PC-3 (cell line): ENCODE results near the gene CLCN4. TPM values are rescaled to one million over a fixed set of nuclear protein-coding genes. Genes with fewer than 3 reads are reported as not detected.

Source experiments
- ATAC-seq: fragments of 200-7000 bp; cut with Tn5 transposase; 2 replicates; pipeline ENCODE4 v1.9.1; 2020; ENCODE audit warnings: mild to moderate bottlenecking, moderate library complexity
- BruUV-seq: library from RNA; stranded (reverse); fragments of 400-500 nt; replicated peaks from 2 replicates; lab custom pipeline; 2021; lab: Mats Ljungman, UMichigan
- CTCF ChIA-PET: fragments of 300-600 bp; sonication (Branson Sonifier 250); formaldehyde crosslinking; loops from one replicate; lab custom pipeline; 2022; ENCODE audit warnings: antibody characterized with exemption; lab: Charles Lee
- POLR2A ChIA-PET: fragments of 300-600 bp; sonication (Branson Sonifier 250); formaldehyde crosslinking; loops from one replicate; lab custom pipeline; 2022; ENCODE audit warnings: antibody characterized with exemption; ENCODE audit not compliant: unreplicated experiment; lab: Charles Lee
- DNase-seq: peaks from one replicate; pipeline ENCODE4 v3.0.0-alpha.2; 2015
- H2AFZ ChIP-seq: fragments of 300-600 bp; sonication (generic); 2 replicates; pipeline ENCODE4 v1.6.0; 2016; ENCODE audit warnings: antibody characterized with exemption, low read length
- H3F3A ChIP-seq: fragments of 300-600 bp; sonication (generic); one replicate; pipeline ENCODE4 v1.6.0; 2017; ENCODE audit warnings: antibody characterized with exemption, low read length, control low read depth, mild to moderate bottlenecking; ENCODE audit not compliant: unreplicated experiment
- H3K27ac ChIP-seq: fragments of 300-600 bp; sonication (generic); 2 replicates; pipeline ENCODE4 v1.5.1; 2016; ENCODE audit warnings: mild to moderate bottlenecking, low read length
- H3K27me3 ChIP-seq: fragments of 300-600 bp; sonication (generic); 2 replicates; pipeline ENCODE4 v1.6.1; 2016; ENCODE audit warnings: low read length, mixed read lengths
- H3K36me3 ChIP-seq: fragments of 300-600 bp; sonication (generic); 2 replicates; pipeline ENCODE4 v1.6.1; 2016; ENCODE audit warnings: low read depth, mixed run types, low read length, mixed read lengths
- H3K4me1 ChIP-seq: fragments of 300-600 bp; sonication (generic); 2 replicates; pipeline ENCODE4 v1.5.1; 2016; ENCODE audit warnings: low read length; ENCODE audit not compliant: insufficient read depth
- H3K4me2 ChIP-seq: fragments of 300-600 bp; sonication (generic); 2 replicates; pipeline ENCODE4 v1.6.0; 2016; ENCODE audit warnings: low read length
- H3K4me3 ChIP-seq: fragments of 300-600 bp; sonication (generic); 2 replicates; pipeline ENCODE4 v1.5.1; 2016; ENCODE audit warnings: mild to moderate bottlenecking, low read length, mixed read lengths
- H3K79me2 ChIP-seq: fragments of 300-600 bp; sonication (generic); 2 replicates; pipeline ENCODE4 v1.6.1; 2017; ENCODE audit warnings: low read length, mixed read lengths
- H3K9ac ChIP-seq: fragments of 300-600 bp; sonication (generic); 2 replicates; pipeline ENCODE4 v1.6.0; 2016; ENCODE audit warnings: mild to moderate bottlenecking, low read length
- H3K9me2 ChIP-seq: fragments of 300-600 bp; sonication (generic); replicated peaks from 2 replicates; pipeline ENCODE4 v1.6.1; 2016; ENCODE audit warnings: mixed run types, low read length, mixed read lengths
- H3K9me3 ChIP-seq: fragments of 300-600 bp; sonication (generic); 2 replicates; pipeline ENCODE4 v1.6.1; 2016; ENCODE audit warnings: low read length, mixed read lengths
- H4K20me1 ChIP-seq: fragments of 300-600 bp; sonication (generic); 2 replicates; pipeline ENCODE4 v1.6.1; 2016; ENCODE audit warnings: low read length, mixed read lengths
- CTCF ChIP-seq: fragments of 300-600 bp; sonication (generic); conservative IDR thresholded peaks from 2 replicates; pipeline ENCODE4 v1.5.1; 2017; ENCODE audit warnings: antibody characterized with exemption, low read depth, mild to moderate bottlenecking, low read length
- EZH2 ChIP-seq: fragments of 300-600 bp; sonication (generic); IDR thresholded peaks from one replicate; pipeline ENCODE4 v1.6.1; 2017; ENCODE audit warnings: antibody characterized with exemption, mild to moderate bottlenecking, low read length; ENCODE audit not compliant: unreplicated experiment
- EZH2phosphoT487 ChIP-seq: fragments of 300-600 bp; sonication (generic); IDR thresholded peaks from 2 replicates; pipeline ENCODE4 v1.6.1; 2018; ENCODE audit warnings: mild to moderate bottlenecking, antibody characterized with exemption, low read length, borderline replicate concordance
- intact Hi-C: fragments of 100-400 bp; cut with micrococcal nuclease; formaldehyde crosslinking; loops from 2 replicates; pipeline ENCODE4 v1.9.0; 2023
- total RNA-seq: library from RNA; depleted of rRNA; stranded (reverse); fragments of >200 nt; gene quantifications from 2 replicates; pipeline ENCODE4 v1.2.3, GENCODE V29; 2014

Gene CLCN4
- total RNA-seq, 1 experiment from 2014 or later, result 13.7 TPM

- Histone ChIP-seq H3K4me3 (no peak overlapping the region), H2AFZ (no peak overlapping the region), H3K79me2 (no peaks in the 10 kb centered on the region), H3K36me3 (no peaks in the 10 kb centered on the region), H3K27ac (no peak overlapping the region), H3F3A (no peaks in the 10 kb centered on the region), H3K27me3 (no peaks in the 10 kb centered on the region), H3K4me2 (no peak overlapping the region), H4K20me1 (no peaks in the 10 kb centered on the region), H3K9me3 (no peaks in the 10 kb centered on the region), H3K4me1 (no peaks in the 10 kb centered on the region), H3K9me2 (no peaks in the 10 kb centered on the region), H3K9ac (no peak overlapping the region)
- no peak for ATAC-seq
- BruUV-seq, result no TSS peak
- ChIA-PET CTCF (no interaction called here), POLR2A (no interaction called here)
- intact Hi-C loops, result loop anchor here (10.0 kb wide), 1 partner anchor 906 kb away; no protein-coding TSS in a partner anchor
- no peak for TF ChIP-seq EZH2
- TF ChIP-seq EZH2phosphoT487, result no peak
- no peak for TF ChIP-seq CTCF
- DNase-seq, result no peak
Measured at GRCh38 chrX:10199212-10199611, 42.4 kb downstream of the CLCN4 start.

GRCh38 chrX:10203617-10204016 is 46.8 kb downstream of the CLCN4 start:
- ChIA-PET POLR2A (no interaction called here), CTCF (no interaction called here)
- Histone ChIP-seq H3K36me3 (no peaks in the 10 kb centered on the region), H3K27ac (no peak overlapping the region), H4K20me1 (no peaks in the 10 kb centered on the region), H3K9me3 (no peaks in the 10 kb centered on the region), H3K4me3 (no peak overlapping the region), H3K27me3 (no peaks in the 10 kb centered on the region), H2AFZ (no peak overlapping the region), H3F3A (no peaks in the 10 kb centered on the region), H3K4me1 (no peaks in the 10 kb centered on the region), H3K9ac (no peak overlapping the region), H3K79me2 (no peaks in the 10 kb centered on the region), H3K9me2 (no peaks in the 10 kb centered on the region), H3K4me2 (no peak overlapping the region)
- no peak for ATAC-seq
- no peak for TF ChIP-seq CTCF
- TF ChIP-seq EZH2, result no peak
- TF ChIP-seq EZH2phosphoT487, result no peak
- intact Hi-C loops, result no loop called here
- BruUV-seq, result no TSS peak
- no peak for DNase-seq

- no peak for ATAC-seq
Measured at GRCh38 chrX:10206317-10206716, 49.5 kb downstream of the CLCN4 start.

More at GRCh38 chrX:10206317-10206716, 49.5 kb downstream of the CLCN4 start:
- no peaks in the 10 kb centered on the region for H3K9me2 ChIP-seq
- ChIA-PET POLR2A (no interaction called here), CTCF (no interaction called here)
- H3F3A ChIP-seq, result no peaks in the 10 kb centered on the region
- no peak overlapping the region for H3K9ac ChIP-seq
- H3K4me2 ChIP-seq, result no peak overlapping the region
- BruUV-seq, result no TSS peak
- intact Hi-C loops, result no loop called here
- no peak for TF ChIP-seq CTCF
- TF ChIP-seq EZH2phosphoT487, result no peak
- no peak for TF ChIP-seq EZH2
- no peak overlapping the region for H3K27ac ChIP-seq
- H3K4me1 ChIP-seq, result no peaks in the 10 kb centered on the region
- no peak overlapping the region for H3K4me3 ChIP-seq
- no peaks in the 10 kb centered on the region for H3K9me3 ChIP-seq
- no peak overlapping the region for H2AFZ ChIP-seq
- no peaks in the 10 kb centered on the region for H3K36me3 ChIP-seq
- no peaks in the 10 kb centered on the region for H3K27me3 ChIP-seq
- no peaks in the 10 kb centered on the region for H3K79me2 ChIP-seq
- no peak for DNase-seq
- no peaks in the 10 kb centered on the region for H4K20me1 ChIP-seq
